HG03575 (cell line): Measurements from ENCODE around the gene FOXO3.
"Not testable (repeated sequence)": the region's sequence is repeated elsewhere in the genome, so short reads cannot be mapped to it uniquely, and the experiment has no call there.

Experiments
- ATAC-seq: cut with Tn5 transposase; IDR thresholded peaks from one replicate; pipeline ENCODE4 v1.9.1; 2021; ENCODE audit not compliant: unreplicated experiment, insufficient number of reproducible peaks, low FRiP score; ENCODE audit errors: extremely low read depth

FOXO3 gene

DNA sequence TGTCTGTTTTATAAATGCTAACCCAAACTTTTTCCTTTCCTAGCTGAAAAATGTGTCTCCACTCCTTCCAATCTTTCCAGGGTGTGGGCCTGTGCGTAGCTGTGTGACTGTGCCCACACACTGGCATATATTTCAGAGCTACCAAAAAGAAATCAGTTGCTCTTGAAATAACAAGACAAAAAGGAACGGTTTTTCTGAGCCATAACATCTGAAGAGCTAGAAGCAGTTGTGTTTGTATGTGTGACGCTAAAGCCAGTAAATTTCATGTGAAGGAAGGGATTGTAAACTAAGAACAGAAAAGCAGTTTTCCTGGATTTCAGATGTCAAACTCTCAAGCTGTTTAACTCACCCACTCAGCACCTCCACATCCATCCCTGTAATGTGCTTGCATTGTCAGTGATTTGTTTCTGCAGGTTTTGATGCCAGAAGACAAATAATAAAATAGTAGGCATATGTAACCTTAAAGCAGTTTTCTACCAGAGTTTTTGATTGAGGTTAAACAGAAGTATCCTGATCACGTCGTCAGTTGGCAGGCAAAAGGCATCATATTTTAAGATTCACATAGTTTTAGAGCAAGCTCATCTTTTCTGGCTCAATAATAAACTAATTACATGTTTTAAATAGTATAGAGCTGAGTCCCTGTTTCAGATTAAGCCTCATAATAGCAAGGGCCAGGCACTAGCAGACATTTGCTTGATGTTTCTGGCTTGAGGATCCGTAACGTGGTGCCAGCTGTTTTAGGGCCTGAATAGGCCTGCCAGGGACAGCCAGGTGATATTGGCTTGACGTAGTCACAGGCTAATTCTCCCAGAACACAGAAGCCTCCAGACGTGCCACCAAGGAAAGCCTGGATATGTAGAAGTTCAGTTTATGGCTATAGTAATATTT lies 90.9 kb downstream of the FOXO3 start:
- ATAC-seq = no peak

DNA sequence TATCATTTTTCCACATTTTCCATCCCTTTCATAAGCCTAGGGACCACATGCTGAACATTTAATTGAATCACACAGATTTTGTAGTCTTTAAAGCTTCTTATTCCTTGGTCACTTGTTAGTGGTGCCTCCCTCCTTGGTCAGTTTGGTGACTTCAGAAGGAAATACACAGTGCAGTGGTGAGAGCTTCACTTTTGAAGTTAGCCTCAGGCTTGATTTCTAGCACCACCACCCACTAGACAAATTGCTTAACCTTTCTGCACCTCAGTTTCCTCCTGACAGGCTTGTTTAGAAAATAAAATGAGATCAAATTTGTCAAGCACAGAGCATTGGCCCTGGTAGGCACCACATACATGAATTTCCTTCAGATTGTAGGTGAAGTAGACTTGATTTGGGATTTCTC lies 91.7 kb downstream of the FOXO3 start:
- no peak for ATAC-seq

DNA sequence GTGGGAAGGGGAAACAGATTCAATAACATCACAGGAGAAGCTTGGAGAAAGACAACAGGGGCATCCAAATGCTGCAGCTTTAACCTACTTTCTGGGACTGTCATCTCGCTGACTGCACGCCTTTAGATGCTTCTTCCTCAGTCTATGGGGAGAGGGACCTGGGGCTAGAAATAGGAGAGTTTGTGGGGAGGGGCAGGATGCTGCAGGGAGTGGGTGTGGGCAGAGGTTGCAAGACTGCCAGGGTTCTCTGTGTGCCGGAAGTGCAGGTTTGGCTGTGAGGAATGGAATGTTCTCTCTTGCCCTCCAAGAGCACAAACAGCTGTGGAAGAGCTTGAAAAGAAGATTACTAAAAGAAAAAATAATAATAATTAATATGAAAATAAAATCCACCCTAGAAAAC lies 93.2 kb downstream of the FOXO3 start:
- ATAC-seq = no peak

DNA sequence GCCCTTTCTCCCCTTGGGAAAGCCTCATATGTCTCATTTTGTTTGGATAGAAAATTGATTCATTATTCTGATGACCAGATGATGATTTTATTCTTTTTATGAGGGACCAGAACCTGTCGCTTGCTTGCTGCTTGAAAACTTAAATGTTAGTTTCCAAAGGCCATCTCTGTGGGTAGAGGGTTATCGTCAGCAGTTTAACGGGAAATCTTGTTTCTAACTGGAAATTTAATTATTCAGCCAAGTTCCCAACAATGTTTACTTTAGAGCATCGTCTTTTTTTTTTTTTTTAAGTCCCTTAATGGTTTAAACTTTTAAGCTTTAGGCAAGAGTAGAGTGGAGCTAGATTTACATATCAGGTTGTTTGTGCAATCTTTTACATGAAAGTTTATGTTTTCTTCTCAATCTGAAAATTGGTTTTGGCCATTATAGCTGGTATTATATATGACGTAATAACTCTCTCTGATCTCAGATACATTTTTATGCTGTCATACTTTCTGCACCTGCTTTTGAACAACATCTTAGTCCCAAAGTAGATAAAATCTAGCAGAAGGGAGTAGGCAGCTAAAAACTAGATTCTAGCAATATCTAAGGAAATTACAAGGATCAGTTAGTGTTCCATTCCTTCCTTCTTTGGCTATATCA lies 93.9 kb downstream of the FOXO3 start:
- ATAC-seq = no peak

DNA sequence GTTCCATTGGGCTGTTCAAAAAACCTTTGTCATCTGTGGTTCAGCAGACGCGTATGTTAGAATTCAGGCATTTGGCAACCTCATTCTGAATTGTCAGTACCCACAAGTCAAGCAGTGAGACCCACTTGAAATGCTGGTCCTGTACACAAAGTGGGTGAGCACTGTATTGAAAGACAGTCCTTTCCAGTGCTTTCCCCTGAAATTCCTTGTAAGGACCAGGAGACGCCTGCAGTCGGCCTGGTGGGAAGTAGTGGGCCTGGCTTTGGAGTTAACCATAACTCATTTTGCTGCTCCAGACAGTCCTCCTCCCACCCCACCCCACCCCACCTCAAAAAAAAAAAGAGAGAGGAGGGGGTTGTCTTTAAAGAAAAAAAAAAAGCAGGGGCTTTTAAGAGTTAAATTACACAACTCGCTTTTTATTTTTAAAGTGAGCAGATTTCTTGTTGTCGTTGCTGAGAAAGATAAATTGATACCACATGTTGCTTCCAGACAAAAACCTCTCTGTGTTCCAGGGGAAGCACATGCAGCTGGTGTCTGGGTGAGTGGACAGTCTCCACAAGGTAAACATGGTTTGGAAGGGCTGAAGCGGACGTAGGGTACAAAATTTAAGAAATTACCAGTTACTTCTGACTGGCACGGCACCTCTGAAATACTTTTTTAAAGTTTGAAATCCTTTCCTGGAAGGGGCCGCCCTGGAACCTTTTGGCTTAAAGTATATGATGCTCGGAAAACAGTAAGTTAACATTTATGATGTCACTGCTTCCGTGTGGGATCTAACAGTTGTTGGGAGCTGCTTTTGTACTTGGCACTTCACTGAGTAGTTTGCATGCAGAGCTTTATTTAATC lies 95.3 kb downstream of the FOXO3 start:
- no peak for ATAC-seq

DNA sequence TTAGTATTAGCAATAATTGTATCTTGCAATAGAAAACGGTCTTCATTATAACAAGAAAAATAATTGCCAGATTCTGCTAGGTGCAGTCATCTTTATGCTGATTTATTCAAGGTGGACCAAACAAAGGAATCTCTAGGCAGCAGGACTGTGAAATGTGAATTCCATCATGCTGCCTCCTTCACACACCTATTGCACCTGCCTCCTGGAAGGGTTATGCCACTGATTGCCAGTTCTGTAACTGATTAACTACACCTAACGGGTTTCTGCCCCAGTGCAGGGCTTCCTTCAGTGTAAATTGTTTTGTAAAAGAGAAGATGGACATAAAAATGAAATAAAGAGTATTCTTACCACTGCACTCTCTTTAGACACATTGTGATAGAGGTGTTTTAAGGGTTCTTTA lies 96.1 kb downstream of the FOXO3 start:
- no peak for ATAC-seq

DNA sequence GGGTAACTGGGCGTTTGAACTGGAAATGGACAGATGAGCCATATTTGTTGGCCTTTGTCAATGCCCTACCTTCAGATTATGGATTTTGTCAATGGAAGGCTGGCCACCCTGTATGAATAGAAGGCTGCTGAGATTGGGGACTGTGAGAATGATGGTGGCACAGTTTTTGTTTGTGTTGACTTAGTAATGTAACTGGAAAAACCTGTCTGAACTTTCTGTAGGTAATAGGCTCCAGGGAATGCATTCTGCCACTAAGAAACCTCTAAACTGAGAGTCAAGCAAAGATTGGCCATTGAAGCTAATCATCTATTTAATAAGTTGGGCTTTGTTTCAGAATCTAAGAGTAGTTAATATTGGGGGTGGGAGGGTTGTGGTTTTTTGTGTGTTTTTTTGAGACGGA lies 97.5 kb downstream of the FOXO3 start:
- no peak for ATAC-seq

DNA sequence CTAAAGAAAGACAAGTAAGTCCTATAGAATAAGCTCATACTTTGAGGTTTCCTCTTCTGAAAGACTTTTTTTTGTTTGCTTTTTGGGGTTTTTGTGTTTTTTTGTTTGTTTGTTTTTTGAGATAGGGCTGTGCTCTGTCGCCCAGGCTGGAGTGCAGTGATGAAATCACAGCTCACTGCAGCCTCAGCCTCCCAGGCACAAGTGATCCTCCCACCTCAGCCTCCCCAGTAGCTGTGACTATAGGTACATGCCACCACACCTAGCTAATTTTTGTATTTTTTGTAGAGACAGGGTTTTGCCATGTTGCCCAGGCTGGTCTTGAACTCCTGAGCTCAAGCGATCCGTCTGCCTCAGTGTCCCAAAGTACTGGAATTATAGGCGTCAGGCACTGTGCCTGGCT lies 98.1 kb downstream of the FOXO3 start:
- not testable (repeated sequence) for ATAC-seq

DNA sequence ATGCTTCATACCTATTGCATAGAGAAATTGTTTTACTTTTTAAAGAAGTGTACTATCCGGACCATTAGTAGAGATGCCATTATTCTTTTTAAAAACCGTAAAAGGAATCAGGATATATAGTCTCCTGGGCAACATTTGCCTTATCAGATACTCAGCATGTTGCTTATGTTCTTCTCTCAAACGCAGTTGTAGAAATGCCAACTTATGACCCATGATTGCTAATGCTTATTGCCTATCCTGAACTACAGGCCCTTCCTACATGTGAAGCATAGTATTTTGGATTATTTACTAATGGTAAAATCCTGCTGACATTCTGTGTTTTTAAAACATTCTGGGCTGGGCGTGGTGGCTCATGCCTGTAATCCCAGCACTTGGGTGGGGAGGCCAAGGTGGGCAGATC lies 99.5 kb downstream of the FOXO3 start:
- ATAC-seq = no peak

DNA sequence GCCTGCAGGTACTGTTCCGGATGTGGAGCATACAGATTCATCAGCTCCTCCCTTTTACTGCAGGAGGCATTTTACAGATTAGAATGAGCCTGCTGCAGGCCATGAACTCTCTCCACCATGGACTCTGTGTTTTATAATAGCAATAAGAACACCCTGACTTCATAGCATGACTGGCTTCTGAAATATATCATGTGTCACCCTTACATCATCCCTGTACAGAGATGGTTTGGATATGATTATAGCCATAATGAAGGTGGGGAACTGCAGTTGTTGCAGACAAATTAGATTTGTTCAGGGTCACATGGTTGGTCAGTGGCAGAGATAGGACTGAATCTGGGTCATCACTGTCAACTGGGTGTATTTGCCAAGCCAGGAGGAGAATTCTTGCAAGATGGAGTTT lies 100.7 kb downstream of the FOXO3 start:
- no peak for ATAC-seq

DNA sequence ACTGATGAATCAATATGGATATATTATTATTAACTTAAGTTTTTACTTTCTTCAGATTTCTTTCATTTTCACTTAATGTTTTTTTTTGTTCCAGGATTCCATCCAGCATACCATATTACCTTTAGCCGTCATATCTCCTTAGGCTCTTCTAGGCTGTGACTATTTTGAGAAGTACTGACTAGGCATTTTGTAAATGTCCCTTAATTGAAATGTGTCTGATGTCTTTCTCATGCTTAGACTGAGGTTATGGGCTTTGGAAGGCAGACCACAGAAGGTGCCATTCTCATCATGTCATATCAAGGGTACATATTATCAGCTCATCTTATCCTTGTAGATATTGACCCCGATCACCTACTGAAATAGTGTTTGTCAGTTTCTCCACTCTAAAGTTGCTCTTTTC lies 101.3 kb downstream of the FOXO3 start:
- ATAC-seq = no peak

DNA sequence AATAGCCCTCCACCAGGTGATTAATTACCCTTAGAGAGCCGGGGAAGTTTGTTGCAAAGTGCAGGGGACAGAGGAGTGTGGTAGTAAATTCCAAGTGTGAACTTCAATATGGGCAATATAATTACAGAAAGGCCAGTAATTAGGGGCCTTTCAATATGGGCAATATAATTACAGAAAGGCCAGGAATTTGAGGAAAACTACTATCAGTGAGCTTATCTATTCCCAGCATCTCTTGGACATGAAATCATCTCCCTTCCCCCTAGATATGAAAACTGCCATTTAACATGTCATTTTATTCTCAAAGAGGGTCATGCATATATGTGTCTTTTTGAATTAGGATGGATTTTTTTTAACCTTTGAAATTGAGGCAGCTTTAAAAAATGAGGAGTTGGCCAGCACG lies 102.0 kb downstream of the FOXO3 start:
- no peak for ATAC-seq

DNA sequence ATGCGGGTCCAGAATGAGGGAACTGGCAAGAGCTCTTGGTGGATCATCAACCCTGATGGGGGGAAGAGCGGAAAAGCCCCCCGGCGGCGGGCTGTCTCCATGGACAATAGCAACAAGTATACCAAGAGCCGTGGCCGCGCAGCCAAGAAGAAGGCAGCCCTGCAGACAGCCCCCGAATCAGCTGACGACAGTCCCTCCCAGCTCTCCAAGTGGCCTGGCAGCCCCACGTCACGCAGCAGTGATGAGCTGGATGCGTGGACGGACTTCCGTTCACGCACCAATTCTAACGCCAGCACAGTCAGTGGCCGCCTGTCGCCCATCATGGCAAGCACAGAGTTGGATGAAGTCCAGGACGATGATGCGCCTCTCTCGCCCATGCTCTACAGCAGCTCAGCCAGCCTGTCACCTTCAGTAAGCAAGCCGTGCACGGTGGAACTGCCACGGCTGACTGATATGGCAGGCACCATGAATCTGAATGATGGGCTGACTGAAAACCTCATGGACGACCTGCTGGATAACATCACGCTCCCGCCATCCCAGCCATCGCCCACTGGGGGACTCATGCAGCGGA lies 102.9 kb downstream of the FOXO3 start:
- ATAC-seq = not testable (repeated sequence)

DNA sequence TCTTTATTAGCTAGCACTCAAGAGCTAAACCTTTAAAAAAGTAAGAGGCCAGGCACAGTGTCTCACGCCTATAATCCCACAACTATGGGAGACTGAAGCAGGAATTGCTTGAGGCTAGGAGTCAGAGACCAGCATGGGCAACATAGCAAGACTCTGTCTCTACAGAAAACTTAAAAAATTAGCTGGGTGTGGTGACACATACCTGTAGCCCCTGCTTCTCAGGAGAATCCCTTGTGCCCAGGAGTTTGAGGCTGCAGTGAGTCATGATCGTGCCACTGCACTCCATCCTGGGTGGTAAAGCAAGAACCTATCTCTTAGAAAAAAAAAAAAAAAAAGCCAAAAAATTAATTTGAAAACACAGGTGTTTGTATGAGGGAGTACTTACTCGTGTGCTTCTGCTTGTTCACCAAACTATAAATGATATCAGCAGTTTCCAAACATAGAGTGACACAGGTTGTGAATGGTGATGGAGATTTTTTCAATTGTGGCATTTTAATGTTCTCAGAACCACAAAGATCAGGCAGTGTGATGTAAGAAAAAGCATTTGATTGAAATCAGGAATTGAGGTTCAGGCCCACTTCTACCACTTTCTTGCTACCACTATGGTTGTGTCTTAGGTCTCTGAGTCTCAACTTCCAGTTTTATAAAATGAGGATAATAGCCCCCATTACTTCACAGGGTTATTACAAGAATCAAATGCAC lies 104.9 kb downstream of the FOXO3 start:
- ATAC-seq = no peak

DNA sequence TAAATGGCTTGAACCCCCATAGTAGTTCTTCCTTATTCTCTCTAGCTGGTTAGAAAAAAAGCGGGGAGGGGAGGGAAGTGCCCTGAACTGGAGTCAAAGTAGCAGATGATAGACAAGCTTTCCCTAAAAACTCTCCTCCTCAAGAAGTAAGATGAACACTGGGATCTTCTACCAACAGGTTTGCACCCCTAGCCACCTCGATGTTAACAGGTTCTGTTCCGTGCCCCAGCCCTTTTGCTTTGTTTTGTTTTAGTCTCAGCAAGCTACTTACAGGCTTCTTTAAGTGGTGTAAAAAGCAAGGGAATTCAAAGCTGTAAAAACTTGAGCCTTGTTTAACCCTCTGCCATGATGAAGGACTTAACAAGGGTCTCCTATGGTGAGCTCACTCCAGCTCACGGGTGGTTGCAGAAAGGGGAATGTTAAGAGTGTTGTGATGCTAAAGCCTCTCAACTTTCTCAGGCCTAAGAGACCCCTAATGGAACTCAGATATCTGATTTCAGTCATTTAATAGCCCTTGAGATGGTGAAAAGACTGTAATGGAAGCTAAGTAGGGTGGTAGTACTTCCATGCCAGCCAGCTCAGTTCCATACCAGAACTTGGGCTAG lies 106.0 kb downstream of the FOXO3 start:
- no peak for ATAC-seq

DNA sequence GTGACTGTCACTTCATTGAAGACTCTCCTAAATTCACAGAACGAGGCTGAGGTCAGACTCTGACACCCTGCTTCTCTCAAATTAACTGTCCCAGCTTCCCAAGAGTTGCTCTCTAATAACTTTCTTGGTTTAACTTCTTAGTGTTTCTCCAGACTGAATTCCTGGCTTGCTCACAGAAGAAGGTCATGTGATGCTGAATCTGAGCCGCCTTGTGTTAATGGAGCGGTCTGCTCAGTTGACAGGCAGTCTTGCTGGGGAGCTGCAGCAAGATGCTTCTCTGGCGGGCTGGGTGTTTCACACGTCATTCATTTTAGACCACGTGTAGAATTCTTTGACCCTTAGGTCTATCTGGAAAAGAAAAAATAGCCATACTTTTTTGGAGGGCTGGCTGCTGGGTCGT lies 107.3 kb downstream of the FOXO3 start:
- no peak for ATAC-seq

DNA sequence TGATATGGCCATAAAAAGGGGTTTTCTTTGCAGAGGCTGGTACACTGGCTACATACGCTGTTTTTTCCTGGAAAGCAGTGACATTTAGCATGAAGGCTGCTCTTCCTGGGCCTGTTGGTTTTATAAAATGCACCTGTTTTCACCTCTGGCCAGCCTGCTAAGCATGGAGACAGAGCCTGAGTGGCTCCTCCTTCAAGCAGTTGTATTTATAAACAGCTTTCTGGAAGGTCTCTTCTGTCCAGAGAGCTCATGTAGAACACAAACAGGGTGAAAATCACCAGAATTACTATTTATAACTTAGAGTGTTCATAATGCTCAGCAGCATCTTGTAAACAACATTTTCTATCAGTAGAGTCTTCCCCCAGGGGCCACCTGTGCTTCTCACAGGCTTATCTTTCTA lies 109.0 kb downstream of the FOXO3 start:
- no peak for ATAC-seq

DNA sequence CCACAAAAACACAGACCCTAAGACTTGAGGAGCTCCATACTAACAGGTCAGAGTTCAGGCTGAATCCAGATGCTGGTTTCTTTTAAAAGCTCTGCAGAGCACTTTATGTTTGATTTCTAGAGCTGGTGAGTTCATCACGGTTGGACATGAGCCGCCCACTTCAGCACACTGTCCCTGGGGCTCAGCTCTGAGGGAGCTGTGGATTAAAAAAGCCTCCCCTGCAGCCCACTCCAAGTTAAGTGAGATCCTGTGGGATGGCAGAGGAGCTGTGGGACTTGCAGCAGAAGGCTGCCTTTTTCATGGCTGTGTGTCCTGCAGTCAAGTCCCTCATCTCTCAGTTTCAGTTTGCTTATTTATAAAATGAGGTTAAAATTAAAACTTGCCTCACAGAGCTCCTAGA lies 110.5 kb downstream of the FOXO3 start:
- no peak for ATAC-seq

DNA sequence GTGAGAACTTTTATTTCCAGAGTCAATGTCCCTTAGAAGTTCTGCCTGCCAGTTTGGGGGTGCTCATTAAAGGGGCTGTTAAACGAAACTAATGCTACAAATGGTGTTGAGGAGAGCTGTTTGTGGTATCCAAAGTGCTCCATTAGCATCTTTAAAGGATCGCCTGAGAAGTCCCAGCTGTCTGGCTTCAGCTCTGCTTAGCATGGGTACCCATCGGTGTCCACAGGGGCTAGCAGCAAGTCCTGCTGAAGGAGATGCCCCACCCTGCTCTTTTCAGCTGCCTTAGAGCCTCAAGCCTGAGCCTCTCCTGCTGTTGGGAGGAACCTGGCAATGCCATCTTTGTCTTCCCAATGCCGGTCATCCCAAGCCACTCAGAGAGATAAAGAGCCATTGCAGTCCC lies 111.1 kb downstream of the FOXO3 start:
- ATAC-seq = no peak
